AG04450 (cell line): Measurements from ENCODE around the gene MTMR12. TPM values are rescaled to one million over a fixed set of nuclear protein-coding genes. Genes with fewer than 3 reads are reported as not detected.
"Not testable (repeated sequence)": the region's sequence is repeated elsewhere in the genome, so short reads cannot be mapped to it uniquely, and the experiment has no call there.

Experiments
- CTCF ChIA-PET: fragments of 300-600, 350-600 bp; formaldehyde crosslinking; extraction: SDS; loops from one replicate; lab custom pipeline; 2022; ENCODE audit warnings: antibody characterized with exemption, inconsistent platforms; lab: Charles Lee
- POLR2A ChIA-PET: fragments of 350-600 bp; formaldehyde crosslinking; extraction: SDS; loops from one replicate; lab custom pipeline; 2021; ENCODE audit warnings: antibody characterized with exemption, inconsistent platforms; lab: Yijun Ruan, JAX
- DNase-seq: peaks from one replicate; pipeline ENCODE4 v3.0.0-alpha.2; 2011; ENCODE audit warnings: low read depth, low spot score
- H3K27ac ChIP-seq: one replicate; pipeline ENCODE4 v1.5.1; 2012; ENCODE audit warnings: low read depth, low read length, control low read depth
- H3K27me3 ChIP-seq: one replicate; pipeline ENCODE4 v1.6.0; 2012; ENCODE audit warnings: low read length; ENCODE audit not compliant: control insufficient read depth, insufficient read depth
- H3K4me3 ChIP-seq: 2 replicates; pipeline ENCODE4 v1.5.1; 2011; ENCODE audit warnings: mild to moderate bottlenecking, low read depth, low read length, control low read depth
- H3K9me3 ChIP-seq: 2 replicates; pipeline ENCODE4 v1.5.1; 2012; ENCODE audit warnings: low read length; ENCODE audit not compliant: control insufficient read depth, insufficient read depth
- polyA plus RNA-seq: library from polyadenylated mRNA; depleted of rRNA; stranded (reverse); fragments of >200 nt; gene quantifications from 2 replicates; pipeline ENCODE4 v1.2.3, GENCODE V29; 2011
- TF ChIP-seq, protein P1 (sequence below): IDR thresholded peaks from 2 replicates; pipeline ENCODE4 v1.5.1; 2011; ENCODE audit warnings: low read depth, low read length, control low read depth, inconsistent platforms

Gene MTMR12
- polyA plus RNA-seq, 1 experiment, result 20.8 TPM

DNA sequence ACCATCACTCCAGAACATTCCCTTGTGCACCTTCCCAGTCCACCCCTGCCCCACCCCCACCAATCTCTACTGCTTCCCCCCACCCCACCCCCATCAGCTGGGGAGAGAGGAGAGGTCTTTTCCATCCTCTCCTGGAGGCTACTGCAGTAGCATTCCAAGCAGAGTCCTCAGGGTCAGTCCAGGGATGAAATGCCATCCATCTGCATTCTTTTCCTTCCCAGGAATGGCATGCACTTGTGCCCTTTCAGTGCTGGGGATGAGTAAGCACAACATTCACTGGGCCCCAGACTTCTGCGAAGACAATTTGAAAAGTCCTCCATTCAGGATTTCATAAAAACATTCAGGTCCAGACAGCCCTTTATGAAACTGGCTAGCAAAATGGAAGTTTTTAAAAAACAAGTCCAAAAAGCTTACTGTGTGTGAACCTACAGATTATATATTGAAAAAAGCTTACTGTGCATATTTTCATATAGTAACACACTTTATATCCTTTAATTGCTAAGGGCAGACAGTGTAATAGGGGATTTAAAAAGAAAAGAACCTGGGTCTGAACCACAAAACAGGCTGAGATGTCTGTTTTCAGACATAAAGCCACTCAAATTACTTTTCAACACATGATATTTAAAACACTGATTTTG, 88.6 kb downstream of the MTMR12 start:
- H3K4me3 ChIP-seq, result no peak overlapping the region
- CTCF ChIA-PET, result interaction anchor here (1.0 to 1.2 kb wide), 2 partner anchors 8 to 9 kb away, joined by 3 to 4 read pairs; no protein-coding TSS in a partner anchor
- TF ChIP-seq, protein P1, sequence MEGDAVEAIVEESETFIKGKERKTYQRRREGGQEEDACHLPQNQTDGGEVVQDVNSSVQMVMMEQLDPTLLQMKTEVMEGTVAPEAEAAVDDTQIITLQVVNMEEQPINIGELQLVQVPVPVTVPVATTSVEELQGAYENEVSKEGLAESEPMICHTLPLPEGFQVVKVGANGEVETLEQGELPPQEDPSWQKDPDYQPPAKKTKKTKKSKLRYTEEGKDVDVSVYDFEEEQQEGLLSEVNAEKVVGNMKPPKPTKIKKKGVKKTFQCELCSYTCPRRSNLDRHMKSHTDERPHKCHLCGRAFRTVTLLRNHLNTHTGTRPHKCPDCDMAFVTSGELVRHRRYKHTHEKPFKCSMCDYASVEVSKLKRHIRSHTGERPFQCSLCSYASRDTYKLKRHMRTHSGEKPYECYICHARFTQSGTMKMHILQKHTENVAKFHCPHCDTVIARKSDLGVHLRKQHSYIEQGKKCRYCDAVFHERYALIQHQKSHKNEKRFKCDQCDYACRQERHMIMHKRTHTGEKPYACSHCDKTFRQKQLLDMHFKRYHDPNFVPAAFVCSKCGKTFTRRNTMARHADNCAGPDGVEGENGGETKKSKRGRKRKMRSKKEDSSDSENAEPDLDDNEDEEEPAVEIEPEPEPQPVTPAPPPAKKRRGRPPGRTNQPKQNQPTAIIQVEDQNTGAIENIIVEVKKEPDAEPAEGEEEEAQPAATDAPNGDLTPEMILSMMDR, result no peak
- peak; percentile 41 for DNase-seq
- H3K27me3 ChIP-seq, result no peaks in the 10 kb centered on the region
- POLR2A ChIA-PET, result interaction anchor here (0.6 kb wide), 1 partner anchor 12 kb away, joined by 9 read pairs; no protein-coding TSS in a partner anchor
- H3K27ac ChIP-seq, result no peak overlapping the region
- no peaks in the 10 kb centered on the region for H3K9me3 ChIP-seq

GRCh38 chr5:32222723-32223470, 89.8 kb downstream of the MTMR12 start:
- H3K27me3 ChIP-seq, result no peaks in the 10 kb centered on the region
- TF ChIP-seq, protein P1, result no peak
- POLR2A ChIA-PET, result interaction anchor here (0.7 kb wide), 3 partner anchors 70 to 449 kb away, joined by 3 read pairs; no protein-coding TSS in a partner anchor
- CTCF ChIA-PET, result interaction anchor here (0.6 to 1.6 kb wide), 2 partner anchors 10 to 74 kb away, joined by 3 to 4 read pairs; no protein-coding TSS in a partner anchor
- no peak for DNase-seq
- no peak overlapping the region for H3K27ac ChIP-seq
- no peaks in the 10 kb centered on the region for H3K9me3 ChIP-seq
- no peak overlapping the region for H3K4me3 ChIP-seq

DNA sequence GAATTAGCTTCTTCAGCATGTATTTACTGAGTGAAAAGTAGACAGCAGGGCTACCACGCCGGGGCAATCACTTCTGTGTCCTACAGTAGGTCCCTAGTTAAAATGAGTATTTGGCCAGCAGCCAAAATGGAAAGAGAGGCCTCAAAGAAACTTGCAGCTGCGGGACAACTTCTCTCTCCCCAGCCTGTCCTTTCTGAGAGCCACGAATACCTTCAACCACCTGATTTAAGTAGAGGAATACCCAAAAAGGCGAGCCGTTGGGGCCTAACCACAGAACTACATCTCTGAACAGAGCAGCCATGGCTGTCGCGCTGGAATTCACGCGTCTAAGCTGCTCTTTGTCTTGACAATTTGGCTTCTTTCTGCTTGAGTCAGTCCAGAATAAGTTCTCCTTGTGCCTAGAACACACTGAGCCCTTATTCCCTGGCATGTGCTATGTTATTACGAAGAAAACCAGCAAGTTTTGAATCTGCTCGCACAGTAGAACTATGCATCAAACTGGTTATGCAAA, 94.8 kb downstream of the MTMR12 start:
- Histone ChIP-seq H3K27ac (no peak overlapping the region), H3K27me3 (no peaks in the 10 kb centered on the region), H3K9me3 (no peaks in the 10 kb centered on the region), H3K4me3 (no peak overlapping the region)
- no peak for DNase-seq
- ChIA-PET CTCF (no interaction called here), POLR2A (no interaction called here)
- TF ChIP-seq, protein P1, result no peak

- CTCF ChIA-PET, H3K9me3 ChIP-seq, H3K27ac ChIP-seq, H3K4me3 ChIP-seq, POLR2A ChIA-PET, DNase-seq, H3K27me3 ChIP-seq: not testable (repeated sequence)
Measured at GRCh38 chr5:32214344-32214743, 98.4 kb downstream of the MTMR12 start.

GRCh38 chr5:32210151-32210550, 102.6 kb downstream of the MTMR12 start:
- no peaks in the 10 kb centered on the region for H3K27me3 ChIP-seq
- POLR2A ChIA-PET, result interaction anchor here (0.7 kb wide), 1 partner anchor 10 kb away, joined by 5 read pairs; no protein-coding TSS in a partner anchor
- H3K9me3 ChIP-seq, result no peaks in the 10 kb centered on the region; the same call in 1 of the 2 replicates
- no peak overlapping the region for H3K4me3 ChIP-seq
- H3K27ac ChIP-seq, result no peak overlapping the region
- no peak for DNase-seq
- TF ChIP-seq, protein P1, result no peak
- CTCF ChIA-PET, result no interaction called here

DNA sequence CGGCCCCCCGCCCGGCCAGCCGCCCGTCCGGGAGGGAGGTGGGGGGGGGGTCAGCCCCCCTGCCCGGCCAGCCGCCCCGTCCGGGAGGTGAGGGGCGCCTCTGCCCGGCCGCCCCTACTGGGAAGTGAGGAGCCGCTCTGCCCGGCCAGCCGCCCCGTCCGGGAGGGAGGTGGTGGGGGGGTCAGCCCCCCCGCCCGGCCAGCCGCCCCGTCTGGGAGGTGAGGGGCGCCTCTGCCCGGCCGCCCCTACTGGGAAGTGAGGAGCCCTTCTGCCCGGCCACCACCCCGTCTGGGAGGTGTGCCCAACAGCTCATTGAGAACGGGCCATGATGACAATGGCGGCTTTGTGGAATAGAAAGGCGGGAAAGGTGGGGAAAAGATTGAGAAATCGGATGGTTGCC, 103.9 kb downstream of the MTMR12 start:
- H3K4me3 ChIP-seq, POLR2A ChIA-PET, H3K27ac ChIP-seq, CTCF ChIA-PET, H3K27me3 ChIP-seq, H3K9me3 ChIP-seq, DNase-seq: not testable (repeated sequence)
